Measurements from ENCODE around the gene TNXB.
"Not testable (repeated sequence)": the region's sequence is repeated elsewhere in the genome, so short reads cannot be mapped to it uniquely, and the experiment has no call there.

Gene TNXB

DNA sequence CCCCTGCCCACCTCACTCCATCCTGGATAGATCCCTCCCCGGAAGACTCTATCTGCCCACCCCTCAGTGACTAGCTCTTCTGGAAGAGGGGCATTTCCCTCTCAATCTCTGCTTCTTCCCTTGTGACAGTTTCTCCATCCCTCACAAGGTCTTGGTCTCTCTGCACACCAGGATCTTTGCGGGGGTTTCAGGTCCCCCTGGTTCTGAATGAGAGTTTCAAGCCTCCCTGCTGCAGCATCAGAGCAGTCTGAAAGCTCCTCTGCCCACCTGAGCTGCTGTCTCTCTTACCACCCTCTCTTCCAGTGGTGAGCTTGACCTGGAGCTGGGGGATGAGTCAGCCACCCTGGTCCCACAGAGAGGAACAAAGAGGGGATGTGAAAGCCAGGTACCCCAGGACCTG is 24.4 kb downstream of the TNXB start:
- no peak for DNase-seq

DNA sequence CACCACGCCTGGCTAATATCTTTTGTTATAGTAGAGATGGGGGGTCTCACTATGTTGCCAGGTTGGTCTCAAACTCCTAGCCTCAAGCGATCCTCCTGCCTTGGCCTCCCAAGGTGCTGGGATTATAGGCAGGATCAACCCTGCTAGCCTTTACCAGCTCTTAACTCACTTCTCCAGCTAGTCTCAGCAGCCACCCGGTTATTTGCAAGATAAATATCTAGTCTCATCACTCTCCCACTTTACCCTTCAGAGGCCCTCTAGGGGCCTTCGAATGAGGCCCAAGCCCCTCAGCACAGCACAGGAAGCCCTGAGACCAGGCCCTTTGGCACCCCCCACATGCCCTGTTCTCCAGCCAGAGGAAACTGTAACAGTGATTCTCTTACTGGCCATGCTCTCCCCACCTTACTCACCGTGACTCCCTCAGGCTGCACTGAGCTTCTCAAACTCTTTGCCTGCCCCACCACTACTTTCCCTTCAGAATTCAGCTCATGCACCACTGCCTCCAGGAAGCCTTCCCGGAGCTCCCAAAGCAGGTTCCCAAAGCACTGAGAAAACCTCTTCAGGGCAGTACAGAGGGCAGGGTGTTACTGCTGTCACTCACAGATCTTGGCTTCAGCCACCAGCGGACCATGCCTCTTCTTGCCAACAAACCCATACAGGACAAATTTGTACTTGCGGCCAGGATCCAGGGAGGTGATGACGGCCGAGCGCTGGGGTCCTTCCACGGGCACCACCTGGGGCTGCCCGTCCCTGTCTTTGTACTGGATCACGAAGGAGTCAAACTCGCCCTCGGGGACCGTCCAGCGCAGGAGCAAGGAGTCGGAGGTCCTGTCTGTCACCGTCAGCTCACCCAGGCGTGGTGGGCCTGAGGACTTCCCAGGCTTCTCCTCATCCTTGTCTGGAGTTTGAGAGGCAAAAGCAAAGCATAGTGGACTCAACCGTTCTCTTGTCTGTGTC is 25.0 kb downstream of the TNXB start:
- no peak for DNase-seq

DNA sequence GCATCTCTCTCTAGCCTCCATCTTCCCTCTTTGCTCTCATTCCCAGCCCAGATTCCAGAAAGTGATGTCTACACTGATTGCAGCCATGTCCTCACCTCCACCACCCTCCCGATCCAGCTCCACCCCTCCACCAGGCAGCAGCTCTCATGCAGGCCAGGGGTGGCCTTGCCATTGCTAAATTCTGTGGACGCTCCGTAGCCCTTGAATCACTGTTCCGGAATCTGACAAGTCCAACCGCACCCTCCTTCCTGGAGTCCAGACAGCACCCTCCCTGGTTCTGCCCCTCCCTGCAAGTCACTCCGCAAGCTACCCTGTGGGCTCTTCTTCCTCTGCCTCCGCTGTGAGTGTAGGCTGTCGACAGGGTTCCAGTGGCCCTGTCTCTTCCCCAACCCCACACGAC is 26.2 kb downstream of the TNXB start:
- DNase-seq: no peak

DNA sequence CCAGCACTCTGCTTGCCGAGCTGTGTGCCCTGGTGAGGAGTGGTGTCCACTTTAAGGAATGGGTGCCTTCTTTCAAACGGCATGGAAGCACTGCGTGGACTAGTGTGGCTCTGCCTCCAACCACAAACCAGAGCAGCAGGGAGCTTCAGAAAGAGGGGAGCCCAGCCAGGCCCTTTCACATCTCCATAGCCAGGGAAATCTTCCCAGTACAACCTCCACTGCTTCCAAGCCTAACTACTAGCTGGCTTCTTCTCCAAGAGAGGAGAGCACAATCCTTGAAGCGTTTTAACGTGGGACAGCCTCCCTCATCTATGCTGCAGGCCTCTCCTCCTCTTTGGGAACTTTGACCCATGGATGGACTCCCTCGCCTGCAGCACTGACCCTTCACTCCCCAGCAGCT is 26.7 kb downstream of the TNXB start:
- no peak for DNase-seq

DNA sequence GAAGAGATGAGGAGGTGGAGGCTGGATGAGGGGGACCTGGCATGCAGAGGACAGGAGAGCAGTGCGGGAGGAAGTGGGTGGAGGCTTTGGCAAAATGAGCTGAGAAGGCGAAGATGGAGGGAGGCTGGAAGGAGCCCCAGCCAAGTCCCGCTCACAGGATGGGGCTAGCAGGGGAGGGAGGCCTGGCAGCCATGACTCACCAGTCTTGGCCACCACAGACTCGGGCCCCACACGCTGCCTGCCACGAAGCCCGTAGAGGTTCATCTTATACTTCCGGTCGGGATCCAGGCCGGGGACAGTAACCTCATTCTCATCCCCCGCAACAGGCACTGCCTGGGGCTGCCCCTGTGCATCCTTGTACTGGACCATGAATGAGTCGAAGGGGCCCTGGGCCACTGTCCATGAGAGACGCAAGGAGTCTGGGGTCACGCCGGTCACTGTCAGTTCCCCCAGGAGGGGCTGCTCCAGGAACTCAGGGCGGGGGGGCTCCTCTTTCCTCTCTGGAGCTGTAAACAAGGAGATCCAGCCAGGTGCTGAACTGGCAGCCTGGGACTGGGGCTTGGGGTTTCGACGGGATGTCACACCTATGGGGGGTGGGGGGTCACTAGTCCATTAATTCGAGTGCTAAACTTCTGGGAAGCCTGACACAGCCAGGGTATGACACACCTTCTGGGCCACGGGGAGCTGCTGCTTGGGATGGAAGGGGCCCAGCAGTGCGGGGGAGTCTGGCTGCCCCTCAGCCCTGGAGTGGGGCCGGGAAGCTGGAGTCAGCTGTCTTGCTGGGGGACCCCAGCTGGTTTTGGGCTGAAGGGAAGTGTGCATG is 27.8 kb downstream of the TNXB start:
- no peak for DNase-seq

DNA sequence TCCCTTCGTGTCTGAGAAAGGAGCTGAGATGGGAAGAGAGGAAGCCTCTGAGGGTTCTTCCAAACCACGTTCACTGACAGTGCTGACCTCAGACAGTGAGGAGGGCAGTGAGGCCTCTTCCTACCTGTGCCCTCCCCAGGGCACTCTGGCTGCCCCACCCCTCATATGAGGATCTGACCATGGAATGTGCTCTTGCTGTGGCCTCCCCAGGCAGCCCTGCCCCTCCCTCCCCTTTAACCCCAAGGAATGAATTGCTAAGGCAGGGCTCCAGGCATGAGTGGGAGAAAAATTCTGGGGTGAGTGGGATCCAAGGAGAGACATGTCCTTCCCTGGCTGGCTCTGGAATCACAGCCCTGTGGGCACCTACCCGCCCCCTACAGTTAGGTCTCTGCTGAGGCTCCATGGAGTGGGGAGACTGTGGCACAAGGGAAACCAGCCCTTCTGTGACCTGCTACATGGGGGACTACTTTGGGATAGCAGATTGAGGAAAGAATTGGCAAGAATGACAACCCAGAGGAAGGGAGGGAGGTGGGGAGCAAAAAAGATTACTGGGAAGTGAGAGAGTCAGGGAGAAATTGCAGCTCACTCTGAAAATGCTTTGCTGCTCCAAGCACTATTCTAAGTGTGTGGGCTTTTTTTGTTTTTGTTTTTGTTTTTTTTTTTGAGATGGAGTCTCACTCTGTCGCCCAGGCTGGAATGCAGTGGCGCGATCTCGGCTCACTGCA is 29.4 kb downstream of the TNXB start:
- no peak for DNase-seq

DNA sequence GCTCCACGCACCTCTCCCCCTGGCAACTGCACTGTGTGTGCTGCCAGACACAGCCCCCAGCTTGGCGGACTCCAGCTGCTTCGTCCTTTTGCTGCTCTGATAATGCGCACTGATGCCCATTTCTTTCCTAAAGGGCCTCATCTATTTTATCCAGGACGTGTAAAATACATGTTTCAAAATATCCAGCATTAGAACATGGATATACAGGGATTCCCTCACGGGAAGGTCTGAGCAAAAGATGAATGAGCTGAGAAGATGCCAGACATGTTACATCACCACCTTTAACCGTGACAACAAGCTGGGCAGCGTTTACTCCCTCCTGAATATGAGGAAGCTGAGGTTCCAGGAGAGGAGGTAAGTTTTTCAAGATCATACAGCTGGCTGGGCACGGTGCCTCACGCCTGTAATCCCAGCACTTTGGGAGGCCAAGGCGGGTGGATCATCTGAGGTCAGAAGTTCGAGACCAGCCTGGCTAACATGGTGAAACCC is 32.8 kb downstream of the TNXB start:
- no peak for DNase-seq

DNA sequence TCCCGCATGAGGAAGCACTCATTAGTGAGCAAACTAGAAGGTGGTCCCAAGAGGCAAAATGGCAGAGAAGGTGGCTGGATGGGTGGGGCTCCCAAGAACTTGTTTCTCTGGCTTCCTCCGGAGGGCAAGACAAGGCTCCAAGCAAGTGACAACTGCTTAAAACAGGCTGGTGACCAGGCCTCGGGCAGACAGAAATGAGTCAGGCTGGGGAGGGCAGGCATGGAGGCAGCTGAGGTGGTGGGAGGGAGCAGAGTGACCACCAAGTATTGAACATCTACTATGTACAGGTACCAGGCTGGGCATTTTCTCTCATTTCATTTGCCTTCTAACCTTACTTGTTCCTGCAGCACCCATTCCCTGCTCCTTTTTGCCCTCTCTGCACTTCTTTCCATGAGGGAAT is 33.4 kb downstream of the TNXB start:
- no peak for DNase-seq

DNA sequence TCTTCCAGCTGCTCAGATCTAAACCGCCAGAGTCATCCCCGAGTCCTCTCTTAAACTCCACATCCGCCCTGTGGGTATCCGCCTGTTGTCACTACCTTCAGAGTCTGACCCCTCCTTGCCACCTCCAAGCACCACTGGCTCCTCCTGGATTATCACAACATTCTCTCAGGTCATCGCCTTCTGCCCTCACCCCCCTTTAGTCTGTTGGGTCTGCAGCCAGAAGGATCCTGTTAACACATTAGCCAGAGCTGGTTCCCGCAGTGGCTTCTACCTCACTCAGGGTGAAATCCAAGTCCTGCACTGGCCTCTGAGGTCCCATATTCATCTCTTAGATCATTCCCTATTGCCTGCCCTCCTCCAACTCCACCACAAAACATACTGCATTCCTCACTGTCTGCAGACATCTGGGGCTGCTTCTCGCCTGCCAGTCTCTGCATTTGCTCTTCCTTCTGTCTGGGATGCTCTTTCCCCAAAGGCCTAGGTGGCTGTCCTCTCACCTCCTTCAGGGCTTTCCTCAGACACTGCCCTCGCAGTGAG is 34.1 kb downstream of the TNXB start:
- DNase-seq: no peak

DNA sequence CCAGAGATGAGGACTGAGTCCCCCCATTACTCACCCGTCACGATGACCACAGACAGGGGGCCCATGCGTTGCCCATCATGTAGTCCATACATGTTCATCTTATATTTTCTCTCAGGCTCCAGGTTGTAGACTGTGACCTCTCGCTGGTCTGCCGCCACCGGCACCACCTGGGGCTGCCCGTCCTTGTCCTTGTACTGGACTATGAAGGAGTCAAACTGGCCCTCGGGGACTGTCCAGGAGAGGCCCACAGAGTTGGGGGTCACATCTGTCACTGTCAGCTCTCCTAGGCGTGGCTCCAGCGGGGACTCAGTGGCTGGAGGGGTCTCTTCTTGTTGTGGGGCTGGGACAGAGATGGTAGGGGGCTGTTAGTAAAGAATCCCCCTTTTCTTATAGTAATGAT is 35.5 kb downstream of the TNXB start:
- DNase-seq: no peak

DNA sequence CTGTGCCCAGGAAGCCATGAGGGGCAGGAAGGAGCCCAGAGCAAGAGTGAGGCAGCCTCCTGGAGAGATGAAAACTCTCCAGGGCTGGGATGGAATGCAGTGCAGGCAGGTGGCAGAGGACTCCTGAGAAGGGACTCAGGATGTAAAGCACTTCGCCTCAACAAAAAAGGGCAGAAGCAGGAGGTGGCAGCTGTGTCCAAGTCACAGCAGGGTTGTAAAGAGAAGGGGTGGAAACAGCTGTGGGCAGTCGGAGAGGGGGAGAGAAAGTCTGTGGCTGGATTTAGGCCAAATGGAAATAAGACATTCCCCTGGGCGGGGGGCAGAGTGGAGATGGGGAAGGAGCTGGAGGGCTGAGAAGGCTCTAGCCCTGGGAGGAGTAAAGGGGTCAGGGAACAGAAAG is 36.0 kb downstream of the TNXB start:
- no peak for DNase-seq

DNA sequence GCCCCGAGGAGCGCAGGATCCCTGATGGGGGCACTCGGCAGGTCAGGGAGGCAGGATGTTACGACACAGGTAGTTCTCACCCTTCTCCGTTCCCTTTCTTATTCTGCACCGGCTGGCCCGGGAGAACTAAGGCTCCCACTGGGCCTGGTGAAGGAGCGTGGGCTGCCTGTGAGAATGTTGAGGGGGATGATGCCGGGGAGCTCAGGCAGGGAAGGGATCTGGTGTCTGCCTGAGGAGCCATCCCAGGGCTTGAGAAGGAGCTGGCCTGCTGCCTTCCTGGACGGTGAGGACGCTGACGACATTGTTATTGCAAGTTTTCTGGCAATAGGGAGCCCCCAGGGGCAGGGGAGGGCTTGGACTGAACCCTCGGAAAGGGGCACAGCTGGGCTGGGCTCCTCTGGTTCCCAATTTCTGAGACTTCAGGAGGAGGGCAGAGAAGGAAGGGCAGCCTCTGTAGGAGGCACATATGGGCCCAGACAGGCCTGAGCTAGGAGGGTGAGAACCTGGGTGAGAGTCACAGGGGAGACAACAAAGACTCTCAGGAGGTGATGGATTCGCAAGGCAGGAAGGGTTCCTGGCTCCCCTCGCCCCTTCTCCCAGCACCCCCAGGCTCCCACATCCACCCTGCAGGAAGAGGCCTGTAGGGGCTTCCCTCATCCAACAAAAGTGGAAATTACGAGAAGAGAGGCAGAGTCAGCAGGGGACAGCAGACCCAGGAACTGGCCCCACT is 38.2 kb downstream of the TNXB start:
- no peak for DNase-seq

DNA sequence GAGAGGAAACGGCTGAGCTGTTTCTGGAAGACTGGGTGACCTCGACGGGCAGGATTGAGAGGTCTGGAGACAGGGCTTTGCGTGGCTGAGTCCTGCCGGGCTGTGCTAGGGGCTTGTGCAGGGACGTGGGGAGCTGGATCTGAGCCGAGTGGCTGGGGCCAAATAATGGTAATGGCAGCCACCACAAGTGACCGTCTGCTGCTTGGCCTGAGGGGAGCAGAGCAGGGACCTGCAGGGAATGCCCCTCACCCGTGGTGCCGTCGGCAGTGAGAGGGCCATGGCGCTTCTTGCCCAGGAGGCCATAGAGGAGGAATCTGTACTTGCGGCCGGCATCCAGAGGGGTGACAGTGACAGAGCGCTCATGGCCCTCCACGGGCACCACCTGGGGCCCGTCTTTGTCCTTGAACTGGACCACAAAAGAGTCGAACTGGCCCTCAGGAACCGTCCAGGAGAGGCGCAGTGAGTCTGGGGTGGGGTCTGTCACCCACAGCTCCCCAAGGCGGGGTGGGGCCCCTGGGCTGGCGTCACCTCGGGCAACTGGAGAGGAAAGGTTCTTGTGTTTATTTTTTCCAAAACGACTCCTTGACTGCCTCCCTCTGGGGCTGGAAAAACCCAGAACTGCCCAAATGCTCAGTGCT is 39.1 kb downstream of the TNXB start:
- DNase-seq: no peak

DNA sequence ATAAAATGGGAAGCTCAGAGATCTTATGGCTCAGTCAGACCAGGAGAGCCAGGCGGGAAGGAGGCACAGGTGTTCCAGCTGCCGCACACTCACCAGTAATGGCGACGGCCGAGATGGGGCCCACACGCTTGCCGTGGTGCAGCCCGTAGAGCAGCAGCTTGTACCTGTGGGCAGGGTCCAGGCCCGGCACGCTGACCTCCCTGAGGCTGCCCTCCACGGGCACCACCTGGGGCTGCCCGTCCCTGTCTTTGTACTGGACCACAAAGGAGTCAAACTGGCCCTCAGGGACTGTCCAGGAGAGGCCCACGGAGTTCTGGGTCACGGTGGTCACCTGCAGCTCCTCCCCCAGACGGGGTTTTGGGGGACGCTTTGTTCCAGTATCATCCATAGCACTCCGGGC is 39.7 kb downstream of the TNXB start:
- DNase-seq: no peak

DNA sequence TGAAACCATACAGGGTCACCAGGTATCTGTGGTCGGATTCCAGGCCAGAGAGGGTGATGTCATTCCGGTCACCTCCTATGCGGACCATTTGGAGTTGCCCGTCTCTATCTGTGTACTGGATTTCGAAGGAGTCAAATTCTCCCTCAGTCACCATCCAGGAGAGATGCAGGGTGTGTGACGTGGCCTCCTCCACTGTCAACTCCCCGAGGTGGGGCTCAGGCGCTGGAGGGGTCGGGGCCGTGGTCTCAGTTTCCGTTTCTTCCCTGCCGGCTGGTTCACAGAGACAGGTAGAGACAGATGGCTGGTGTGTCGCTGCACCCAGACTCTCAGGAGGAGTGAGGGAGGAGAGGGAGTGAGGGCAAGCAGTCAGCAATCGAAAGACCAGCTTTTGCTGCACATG is 40.3 kb downstream of the TNXB start:
- DNase-seq: no peak

DNA sequence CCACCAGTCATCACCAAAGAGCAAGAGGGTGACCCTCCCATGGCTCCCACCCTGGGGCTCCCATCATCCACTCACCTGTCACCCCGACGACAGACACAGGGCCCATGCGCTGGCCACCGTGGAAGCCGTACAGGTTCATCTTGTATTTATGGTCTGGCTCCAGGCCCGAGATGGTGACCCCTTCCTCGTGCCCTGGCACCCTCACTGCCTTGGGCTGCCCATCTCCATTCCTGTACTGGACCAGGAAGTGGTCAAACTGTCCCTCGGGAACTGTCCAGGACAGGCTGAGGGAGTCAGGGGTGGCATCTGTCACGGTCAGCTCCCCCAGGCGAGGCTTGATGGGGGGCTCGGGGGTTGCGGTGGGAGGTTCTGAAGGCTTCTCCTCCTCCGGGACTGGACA is 40.8 kb downstream of the TNXB start:
- not testable (repeated sequence) for DNase-seq

DNA sequence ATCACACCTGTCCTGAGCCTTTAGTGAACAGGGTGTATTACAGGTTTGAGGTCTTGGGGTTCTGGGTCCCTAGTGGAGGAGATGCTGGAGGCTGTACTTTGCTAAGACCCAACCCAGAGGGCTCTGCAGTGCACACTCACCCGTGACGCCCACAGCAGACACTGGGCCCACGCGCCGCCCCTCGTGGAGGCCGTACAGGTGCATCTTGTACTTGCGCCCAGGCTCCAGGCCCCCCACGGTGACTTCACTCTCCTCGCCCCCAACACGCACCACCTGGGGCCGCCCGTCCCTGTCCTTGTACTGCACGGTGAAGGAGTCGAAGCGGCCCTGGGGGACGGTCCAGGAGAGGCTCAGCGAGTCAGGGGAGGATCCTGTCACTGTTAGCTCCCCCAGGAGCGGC is 41.6 kb downstream of the TNXB start:
- not testable (repeated sequence) for DNase-seq

DNA sequence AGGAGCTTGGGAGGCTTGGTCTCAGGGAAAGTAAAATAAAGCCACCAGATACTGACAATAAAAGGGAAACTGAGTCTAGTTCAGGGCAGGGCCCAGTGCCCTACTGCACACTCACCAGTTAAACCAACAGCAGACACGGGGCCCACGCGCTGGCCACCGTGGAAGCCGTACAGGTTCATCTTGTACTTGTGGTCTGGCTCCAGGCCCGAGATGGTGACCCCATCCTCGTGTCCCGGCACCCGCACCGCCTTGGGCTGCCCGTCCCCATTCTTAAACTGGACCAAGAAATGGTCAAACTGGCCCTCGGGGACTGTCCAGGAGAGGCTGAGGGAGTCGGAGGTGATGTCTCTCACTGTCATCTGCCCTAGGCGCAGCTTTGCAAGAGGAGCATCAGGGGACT is 44.4 kb downstream of the TNXB start:
- no peak for DNase-seq

DNA sequence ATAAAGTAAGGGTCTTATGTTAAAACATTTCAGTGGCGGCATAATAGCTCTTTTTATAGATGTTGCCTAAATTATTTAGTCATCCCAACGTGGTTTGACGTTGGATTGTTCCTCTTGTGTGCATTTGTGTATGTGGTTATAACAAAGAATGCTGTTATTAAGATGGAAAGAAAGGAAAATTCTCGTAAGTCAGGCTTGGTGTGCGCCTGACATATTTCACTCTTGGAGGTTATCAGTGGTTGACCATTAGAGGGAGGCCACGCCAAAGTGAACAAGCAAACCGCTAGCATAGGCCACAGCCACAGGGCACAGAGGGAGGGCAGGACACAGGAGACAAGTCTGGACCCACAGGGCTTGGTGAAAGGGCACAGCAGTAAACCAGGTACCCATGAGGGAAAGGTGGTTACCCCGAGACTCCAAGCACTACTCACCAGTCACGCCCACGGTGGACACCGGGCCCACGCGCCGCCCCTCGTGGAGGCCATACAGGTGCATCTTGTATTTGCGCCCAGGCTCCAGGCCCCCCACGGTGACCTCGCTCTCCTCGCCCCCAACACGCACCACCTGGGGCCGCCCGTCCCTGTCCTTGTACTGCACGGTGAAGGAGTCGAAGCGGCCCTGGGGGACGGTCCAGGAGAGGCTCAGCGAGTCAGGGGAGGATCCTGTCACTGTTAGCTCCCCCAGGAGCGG is 48.0 kb downstream of the TNXB start:
- DNase-seq: no peak

DNA sequence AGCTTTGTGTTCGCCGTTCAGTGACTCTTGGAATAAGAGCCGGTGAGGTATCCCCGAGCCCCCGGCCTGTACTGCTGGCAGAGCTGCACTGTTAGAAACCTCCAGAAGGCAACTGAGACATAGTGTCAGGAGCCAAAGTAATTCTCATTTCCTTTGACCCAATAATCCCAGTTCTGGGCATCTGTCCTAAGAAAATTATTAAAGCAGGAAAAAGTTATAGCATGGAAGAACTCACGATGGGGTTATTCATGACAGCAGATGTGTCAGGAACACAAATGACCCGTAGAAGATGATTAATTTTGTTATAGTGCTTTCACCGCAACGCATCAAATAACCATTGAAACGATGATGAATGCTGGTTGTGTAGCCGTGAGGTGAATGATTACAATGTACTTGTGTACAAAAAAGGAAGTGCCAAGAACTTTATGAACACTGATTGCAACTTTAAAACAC is 50.6 kb downstream of the TNXB start:
- DNase-seq: no peak

DNA sequence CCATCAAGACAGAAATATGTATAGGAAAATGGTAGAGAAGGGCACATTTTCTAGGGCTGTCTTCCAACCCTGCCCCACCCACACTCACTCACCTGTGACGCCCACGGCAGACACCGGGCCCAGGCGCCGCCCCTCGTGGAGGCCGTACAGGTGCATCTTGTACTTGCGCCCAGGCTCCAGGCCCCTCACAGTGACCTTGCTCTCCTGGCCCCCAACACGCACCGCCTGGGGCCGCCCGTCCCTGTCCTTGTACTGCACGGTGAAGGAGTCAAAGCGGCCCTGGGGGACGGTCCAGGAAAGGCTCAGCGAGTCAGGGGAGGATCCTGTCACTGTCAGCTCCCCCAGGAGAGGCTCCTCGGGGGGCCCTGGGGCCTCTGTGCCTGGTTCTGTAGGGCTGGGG is 51.2 kb downstream of the TNXB start:
- DNase-seq: no peak
